Nephron progenitor cell (in vitro differentiated cells): Measurements from ENCODE around the gene KCTD1.

Experiments used
- DNase-seq: peaks from one replicate; pipeline ENCODE4 v3.0.0; 2021
- H3K27ac Mint-ChIP-seq: 2 replicates; pipeline ENCODE4 v1.8.0; 2021; ENCODE audit warnings: mild to moderate bottlenecking, moderate library complexity, mixed read lengths
- H3K27me3 Mint-ChIP-seq: 2 replicates; pipeline ENCODE4 v1.8.0; 2021; ENCODE audit warnings: mild to moderate bottlenecking, low read depth, mixed read lengths; ENCODE audit not compliant: poor library complexity
- H3K36me3 Mint-ChIP-seq: 2 replicates; pipeline ENCODE4 v1.8.0; 2021; ENCODE audit warnings: low read depth, mixed read lengths
- H3K4me1 Mint-ChIP-seq: 2 replicates; pipeline ENCODE4 v1.8.0; 2021; ENCODE audit warnings: mixed read lengths
- H3K4me3 Mint-ChIP-seq: 2 replicates; pipeline ENCODE4 v1.8.0; 2021; ENCODE audit warnings: mild to moderate bottlenecking, moderate library complexity, mixed read lengths
- H3K9me3 Mint-ChIP-seq: 2 replicates; pipeline ENCODE4 v1.8.0; 2021; ENCODE audit warnings: mild to moderate bottlenecking, moderate library complexity, mixed read lengths
- CTCF ChIP-seq: fragments of 200-600 bp; sonication (generic); IDR thresholded peaks from 2 replicates; pipeline ENCODE4 v1.5.0; 2021; ENCODE audit warnings: antibody characterized with exemption

The KCTD1 gene

GRCh38 chr18:26421931-26422330, 126.4 kb downstream of the KCTD1 start:
- no peak for TF ChIP-seq CTCF
- Mint-ChIP-seq H3K27ac (no peak overlapping the region), H3K4me1 (peaks cover 32% of the 10 kb centered on the region), H3K36me3 (no peaks in the 10 kb centered on the region), H3K4me3 (no peak overlapping the region), H3K9me3 (no peaks in the 10 kb centered on the region), H3K27me3 (peaks cover 15% of the 10 kb centered on the region)
- DNase-seq = no peak

- Mint-ChIP-seq H3K27ac (no peak overlapping the region), H3K4me1 (peaks cover 32% of the 10 kb centered on the region), H3K9me3 (no peaks in the 10 kb centered on the region), H3K27me3 (peaks cover 15% of the 10 kb centered on the region), H3K4me3 (no peak overlapping the region), H3K36me3 (no peaks in the 10 kb centered on the region)
- DNase-seq = no peak
- TF ChIP-seq CTCF = no peak
Measured at GRCh38 chr18:26421503-26421902, 126.8 kb downstream of the KCTD1 start.

GRCh38 chr18:26419746-26420145, 128.6 kb downstream of the KCTD1 start:
- TF ChIP-seq CTCF = no peak
- Mint-ChIP-seq H3K36me3 (no peaks in the 10 kb centered on the region), H3K4me1 (peaks cover 20% of the 10 kb centered on the region), H3K27ac (no peak overlapping the region), H3K4me3 (no peak overlapping the region), H3K27me3 (peaks cover 9% of the 10 kb centered on the region), H3K9me3 (no peaks in the 10 kb centered on the region)
- no peak for DNase-seq

- no peak for DNase-seq
- no peak for TF ChIP-seq CTCF
- Mint-ChIP-seq H3K4me3 (no peak overlapping the region), H3K36me3 (no peaks in the 10 kb centered on the region), H3K27ac (no peak overlapping the region), H3K27me3 (no peaks in the 10 kb centered on the region), H3K4me1 (peaks cover 15% of the 10 kb centered on the region), H3K9me3 (no peaks in the 10 kb centered on the region)
Measured at GRCh38 chr18:26418225-26418624, 130.1 kb downstream of the KCTD1 start.

- no peaks in the 10 kb centered on the region for H3K9me3 Mint-ChIP-seq
- H3K4me1 Mint-ChIP-seq = peaks cover 8% of the 10 kb centered on the region
- H3K36me3 Mint-ChIP-seq = no peaks in the 10 kb centered on the region
- no peaks in the 10 kb centered on the region for H3K27me3 Mint-ChIP-seq
- no peak for DNase-seq
- TF ChIP-seq CTCF = no peak
- H3K27ac Mint-ChIP-seq = no peak overlapping the region
- H3K4me3 Mint-ChIP-seq = no peak overlapping the region
Measured at GRCh38 chr18:26417190-26417589, 131.2 kb downstream of the KCTD1 start.

GRCh38 chr18:26416652-26417150, 131.7 kb downstream of the KCTD1 start:
- H3K27me3 Mint-ChIP-seq = no peaks in the 10 kb centered on the region
- no peak for TF ChIP-seq CTCF

More at GRCh38 chr18:26416652-26417150, 131.7 kb downstream of the KCTD1 start:
- no peak overlapping the region for H3K4me3 Mint-ChIP-seq
- peak overlapping the region; percentile 8 for H3K27ac Mint-ChIP-seq
- H3K36me3 Mint-ChIP-seq = no peaks in the 10 kb centered on the region
- no peaks in the 10 kb centered on the region for H3K9me3 Mint-ChIP-seq
- peaks cover 8% of the 10 kb centered on the region for H3K4me1 Mint-ChIP-seq
- no peak for DNase-seq
